HepG2 (cell line): ENCODE measurements around the gene VAMP2.

ENCODE experiments used
- EHMT2 ChIP-seq: fragments of 200-600 bp; sonication (generic); IDR thresholded peaks from 2 replicates; pipeline ENCODE4 v1.7.0; 2017; ENCODE audit warnings: antibody characterized with exemption, low read depth, low read length, borderline replicate concordance
- FOXO4 ChIP-seq: sonication (generic); formaldehyde crosslinking; conservative IDR thresholded peaks from 2 replicates; pipeline ENCODE4 v1.8.1; 2023; ENCODE audit warnings: missing genetic modification reagents
- HNRNPK ChIP-seq: fragments of 200-400 bp; formaldehyde crosslinking; IDR thresholded peaks from 2 replicates; pipeline ENCODE4 v1.6.1; 2018; ENCODE audit warnings: low read length, low read depth, moderate library complexity, mild to moderate bottlenecking; ENCODE audit not compliant: poor library complexity, severe bottlenecking
- HOXA7 ChIP-seq: sonication (generic); formaldehyde crosslinking; IDR thresholded peaks from 2 replicates; pipeline ENCODE4 v1.8.1; 2022; ENCODE audit warnings: mild to moderate bottlenecking, missing genetic modification reagents, moderate library complexity
- MAZ ChIP-seq, 2 experiments: sonication (generic) in 1 of 2; formaldehyde crosslinking in 1 of 2; IDR thresholded peaks; 2 replicates each; pipeline versions ENCODE4 v1.5.0 to v1.6.1; 2012 to 2020; ENCODE audit warnings: low read depth in 2 of 2, mild to moderate bottlenecking in 2 of 2, borderline replicate concordance in 1 of 2, improper control_type of control experiment in 1 of 2, low read length in 1 of 2, missing genetic modification reagents in 1 of 2, moderate library complexity in 1 of 2
- PBX3 ChIP-seq: sonication (generic); formaldehyde crosslinking; IDR thresholded peaks from 2 replicates; pipeline ENCODE4 v1.8.1; 2023; ENCODE audit warnings: missing genetic modification reagents, inconsistent platforms, borderline replicate concordance
- POLR2A ChIP-seq, 2 experiments: IDR thresholded peaks; 2 replicates each; pipeline ENCODE4 v1.6.1; 2011; ENCODE audit warnings: low read depth in 2 of 2, low read length in 2 of 2, mild to moderate bottlenecking in 1 of 2, moderate library complexity in 1 of 2; ENCODE audit not compliant: insufficient read depth in 1 of 2
- RAD21 ChIP-seq: fragments of 450-650 bp; formaldehyde crosslinking; IDR thresholded peaks from 2 replicates; pipeline ENCODE4 v1.5.0; 2020; ENCODE audit warnings: mild to moderate bottlenecking
- SETDB1 ChIP-seq: sonication (generic); formaldehyde crosslinking; IDR thresholded peaks from 2 replicates; pipeline ENCODE4 v1.5.1; 2020; ENCODE audit warnings: missing genetic modification reagents, mild to moderate bottlenecking, borderline replicate concordance
- ZNF549 ChIP-seq: sonication (generic); formaldehyde crosslinking; IDR thresholded peaks from 2 replicates; pipeline ENCODE4 v1.5.0; 2020; ENCODE audit warnings: missing genetic modification reagents
- ZNF792 ChIP-seq: IDR thresholded peaks from 2 replicates; pipeline ENCODE4 v1.6.1; 2016

- TF ChIP-seq ZNF792 (CRISPR knock-in tag) (no peak), SETDB1 (CRISPR knock-in tag) (no peak), PBX3 (CRISPR knock-in tag) (no peak), FOXO4 (no peak), HOXA7 (no peak), POLR2A (IDR thresholded peaks at IDR 0.05; ENCODE audit: insufficient read depth in 1 of 2, low read depth in 2 of 2, low read length in 2 of 2) (no peak), HNRNPK (no peak), MAZ (IDR thresholded peaks at IDR 0.05; ENCODE audit: borderline replicate concordance, low read depth, low read length) (no peak), MAZ (CRISPR knock-in tag; IDR thresholded peaks at IDR 0.05; ENCODE audit: low read depth) (no peak), ZNF549 (CRISPR knock-in tag) (no peak), RAD21 (no peak), EHMT2 (no peak)
These were observed 14.4 kb upstream of the VAMP2 start for GRCh38 chr17:8176998-8177731.
